SK-N-SH treated with all-trans-retinoic acid at 6 μM for 48 hours (cell line): Measurements from ENCODE around the gene CDC42EP3.

Source experiments
- ARNTL ChIP-seq: fragments of 450-650 bp; formaldehyde crosslinking; IDR thresholded peaks from 2 replicates; pipeline ENCODE4 v1.5.0; 2020; ENCODE audit warnings: low read depth, mild to moderate bottlenecking, moderate library complexity, borderline replicate concordance
- CSDC2 ChIP-seq: fragments of 250-450 bp; sonication (Bioruptor Pico); IDR thresholded peaks from 2 replicates; pipeline ENCODE4 v1.5.0; 2020; ENCODE audit warnings: mild to moderate bottlenecking, moderate library complexity
- ESRRG ChIP-seq: fragments of 250-450 bp; sonication (Bioruptor Pico); IDR thresholded peaks from 2 replicates; pipeline ENCODE4 v1.6.1; 2021; ENCODE audit warnings: mild to moderate bottlenecking
- TCF4 ChIP-seq: fragments of 250-450 bp; sonication (Bioruptor Pico); IDR thresholded peaks from 2 replicates; pipeline ENCODE4 v1.8.0; 2021; ENCODE audit warnings: mild to moderate bottlenecking, moderate library complexity, borderline replicate concordance
- TOX ChIP-seq: fragments of 250-450 bp; sonication (Bioruptor Pico); IDR thresholded peaks from 2 replicates; pipeline ENCODE4 v1.8.0; 2021; ENCODE audit warnings: mild to moderate bottlenecking, moderate library complexity, borderline replicate concordance
- ZC3H10 ChIP-seq: fragments of 250-450 bp; sonication (Bioruptor Pico); IDR thresholded peaks from 2 replicates; pipeline ENCODE4 v1.5.1; 2021; ENCODE audit warnings: mild to moderate bottlenecking, moderate library complexity
- ZFP3 ChIP-seq: fragments of 250-450 bp; sonication (Bioruptor Pico); IDR thresholded peaks from 2 replicates; pipeline ENCODE4 v1.5.0; 2020; ENCODE audit warnings: mild to moderate bottlenecking, moderate library complexity

GRCh38 chr2:37708146-37708545, 36.7 kb upstream of the CDC42EP3 start:
- TF ChIP-seq TOX (CRISPR knock-in tag): no peak
- TF ChIP-seq ESRRG (CRISPR knock-in tag): no peak
- TF ChIP-seq CSDC2 (CRISPR knock-in tag): no peak
- TF ChIP-seq ZFP3 (CRISPR knock-in tag): no peak
- TF ChIP-seq ARNTL (CRISPR knock-in tag): no peak
- TF ChIP-seq ZC3H10 (CRISPR knock-in tag): no peak
- TF ChIP-seq TCF4: no peak
